Activated CD8-positive, alpha-beta memory T cell treated with anti-CD3 and anti-CD28 coated beads, Interleukin-2, amount 10 ng/mL, durations not matched to agents 7 days and 5 days (primary cell): Measurements from ENCODE around the gene BTN3A1. TPM values are rescaled to one million over a fixed set of nuclear protein-coding genes. Genes with fewer than 3 reads are reported as not detected.
"Not testable (repeated sequence)": the region's sequence is repeated elsewhere in the genome, so short reads cannot be mapped to it uniquely, and the experiment has no call there.

Experiments used
- ATAC-seq: fragments of 150-1000 bp; cut with Tn5 transposase; one replicate; pipeline ENCODE4 v1.10.0; 2021; ENCODE audit warnings: moderate library complexity
- CTCF ChIA-PET: fragments of 350-600 bp; sonication (Branson Sonifier 250); formaldehyde crosslinking; loops from one replicate; lab custom pipeline; 2021; ENCODE audit warnings: antibody characterized with exemption; lab: Charles Lee
- DNase-seq: peaks from one replicate; pipeline ENCODE4 v3.0.0-alpha.2; 2020
- H3K27ac Mint-ChIP-seq: one replicate; pipeline ENCODE4 v1.8.0; 2021; ENCODE audit warnings: mild to moderate bottlenecking, mixed read lengths
- H3K27me3 Mint-ChIP-seq: one replicate; pipeline ENCODE4 v1.8.0; 2021; ENCODE audit warnings: mixed read lengths
- H3K36me3 Mint-ChIP-seq: one replicate; pipeline ENCODE4 v1.8.0; 2021; ENCODE audit warnings: mild to moderate bottlenecking, mixed read lengths
- H3K4me1 Mint-ChIP-seq: one replicate; pipeline ENCODE4 v1.8.0; 2021; ENCODE audit warnings: mixed read lengths
- H3K4me3 Mint-ChIP-seq: one replicate; pipeline ENCODE4 v1.8.0; 2021; ENCODE audit warnings: mild to moderate bottlenecking, moderate library complexity, mixed read lengths
- H3K9me3 Mint-ChIP-seq: one replicate; pipeline ENCODE4 v1.8.0; 2022; ENCODE audit warnings: low read depth, mixed read lengths
- total RNA-seq, 2 experiments: library from RNA; stranded (reverse); gene quantifications; one replicate each; pipeline ENCODE4 v1.2.3, GENCODE V29; 2021

BTN3A1 gene
- total RNA-seq, 2 experiments from 2014 or later: 47.6 to 64.7 TPM

- Mint-ChIP-seq H3K27me3 (no peaks in the 10 kb centered on the region), H3K4me3 (no peak overlapping the region), H3K27ac (no peak overlapping the region), H3K4me1 (peaks cover 43% of the 10 kb centered on the region), H3K9me3 (no peaks in the 10 kb centered on the region), H3K36me3 (peaks cover 8% of the 10 kb centered on the region)
- CTCF ChIA-PET: interaction anchor here (1.3 to 2.2 kb wide), 4 partner anchors 12 to 31 kb away, joined by 3 to 11 read pairs (median 5); no protein-coding TSS in a partner anchor
- DNase-seq (peak; percentile 41), ATAC-seq (peak; percentile 34)
Measured at GRCh38 chr6:26363882-26364701, 38.0 kb upstream of the BTN3A1 start.

GRCh38 chr6:26365633-26365995 lies 36.5 kb upstream of the BTN3A1 start:
- CTCF ChIA-PET: no interaction called here
- Mint-ChIP-seq H3K36me3 (peaks cover 18% of the 10 kb centered on the region), H3K27me3 (no peaks in the 10 kb centered on the region), H3K4me3 (no peak overlapping the region), H3K9me3 (no peaks in the 10 kb centered on the region), H3K4me1 (peaks cover 47% of the 10 kb centered on the region), H3K27ac (no peak overlapping the region)
- ATAC-seq (no peak), DNase-seq (no peak)

GRCh38 chr6:26366504-26366903 lies 35.6 kb upstream of the BTN3A1 start:
- no peak overlapping the region for H3K4me3 Mint-ChIP-seq
- peaks cover 41% of the 10 kb centered on the region for H3K4me1 Mint-ChIP-seq
- peak overlapping the region; percentile 37 for H3K27ac Mint-ChIP-seq
- no peak for DNase-seq
- no peaks in the 10 kb centered on the region for H3K9me3 Mint-ChIP-seq
- peaks cover 22% of the 10 kb centered on the region for H3K36me3 Mint-ChIP-seq
- no peaks in the 10 kb centered on the region for H3K27me3 Mint-ChIP-seq
- ATAC-seq: no peak
- CTCF ChIA-PET: interaction anchor here (1.0 to 1.1 kb wide), 2 partner anchors 25 to 107 kb away, joined by 3 read pairs; no protein-coding TSS in a partner anchor

GRCh38 chr6:26367114-26367513 lies 35.0 kb upstream of the BTN3A1 start:
- Mint-ChIP-seq H3K4me3 (peak overlapping the region; percentile 55), H3K27me3 (no peaks in the 10 kb centered on the region), H3K4me1 (peaks cover 36% of the 10 kb centered on the region), H3K27ac (peak overlapping the region; percentile 30), H3K36me3 (peaks cover 24% of the 10 kb centered on the region), H3K9me3 (no peaks in the 10 kb centered on the region)
- DNase-seq: no peak
- ATAC-seq: no peak
- CTCF ChIA-PET: interaction anchor here (1.1 kb wide), 1 partner anchor 25 kb away, joined by 3 read pairs; no protein-coding TSS in a partner anchor

GRCh38 chr6:26371813-26372212 lies 30.3 kb upstream of the BTN3A1 start:
- DNase-seq, H3K27ac Mint-ChIP-seq, H3K4me3 Mint-ChIP-seq, ATAC-seq, H3K9me3 Mint-ChIP-seq, H3K27me3 Mint-ChIP-seq: not testable (repeated sequence)
- Mint-ChIP-seq H3K36me3 (peaks cover 46% of the 10 kb centered on the region), H3K4me1 (peaks cover 24% of the 10 kb centered on the region)
- CTCF ChIA-PET: interaction anchor here (1.9 kb wide), 1 partner anchor 30 kb away, joined by 5 read pairs; no protein-coding TSS in a partner anchor

GRCh38 chr6:26372308-26373144 lies 29.5 kb upstream of the BTN3A1 start:
- DNase-seq (no peak), ATAC-seq (no peak)
- Mint-ChIP-seq H3K27me3 (no peaks in the 10 kb centered on the region), H3K4me1 (peaks cover 24% of the 10 kb centered on the region), H3K4me3 (no peak overlapping the region), H3K36me3 (peaks cover 43% of the 10 kb centered on the region), H3K9me3 (no peaks in the 10 kb centered on the region), H3K27ac (no peak overlapping the region)
- CTCF ChIA-PET: no interaction called here

- peaks cover 33% of the 10 kb centered on the region for H3K36me3 Mint-ChIP-seq
- H3K4me1 Mint-ChIP-seq: peaks cover 19% of the 10 kb centered on the region
- no peak overlapping the region for H3K27ac Mint-ChIP-seq
- H3K4me3 Mint-ChIP-seq: no peak overlapping the region
- CTCF ChIA-PET: no interaction called here
- ATAC-seq (no peak), DNase-seq (no peak)
- no peaks in the 10 kb centered on the region for H3K9me3 Mint-ChIP-seq
- H3K27me3 Mint-ChIP-seq: no peaks in the 10 kb centered on the region
Measured at GRCh38 chr6:26375270-26375669, 26.8 kb upstream of the BTN3A1 start.

- Mint-ChIP-seq H3K36me3 (peaks cover 21% of the 10 kb centered on the region), H3K4me1 (peaks cover 26% of the 10 kb centered on the region), H3K9me3 (no peaks in the 10 kb centered on the region), H3K27me3 (no peaks in the 10 kb centered on the region), H3K4me3 (no peak overlapping the region), H3K27ac (no peak overlapping the region)
- no peak for ATAC-seq
- no peak for DNase-seq
- CTCF ChIA-PET: interaction anchor here (1.0 kb wide), 1 partner anchor 36 kb away, joined by 3 read pairs; no protein-coding TSS in a partner anchor
Measured at GRCh38 chr6:26377719-26378118, 24.4 kb upstream of the BTN3A1 start.

- DNase-seq, H3K9me3 Mint-ChIP-seq, ATAC-seq, H3K4me3 Mint-ChIP-seq, H3K27me3 Mint-ChIP-seq, H3K27ac Mint-ChIP-seq: not testable (repeated sequence)
- Mint-ChIP-seq H3K4me1 (peaks cover 26% of the 10 kb centered on the region), H3K36me3 (peaks cover 19% of the 10 kb centered on the region)
- CTCF ChIA-PET: interaction anchor here (1.0 kb wide), 1 partner anchor 37 kb away, joined by 3 read pairs; no protein-coding TSS in a partner anchor
Measured at GRCh38 chr6:26378143-26378542, 23.9 kb upstream of the BTN3A1 start.

GRCh38 chr6:26379292-26379691 lies 22.8 kb upstream of the BTN3A1 start:
- no peak overlapping the region for H3K27ac Mint-ChIP-seq
- CTCF ChIA-PET: no interaction called here
- no peaks in the 10 kb centered on the region for H3K27me3 Mint-ChIP-seq

GRCh38 chr6:26379740-26380139 lies 22.3 kb upstream of the BTN3A1 start:
- Mint-ChIP-seq H3K4me1 (peaks cover 35% of the 10 kb centered on the region), H3K36me3 (peaks cover 6% of the 10 kb centered on the region), H3K4me3 (no peak overlapping the region), H3K27me3 (no peaks in the 10 kb centered on the region), H3K27ac (no peak overlapping the region), H3K9me3 (no peaks in the 10 kb centered on the region)
- DNase-seq (no peak), ATAC-seq (no peak)
- CTCF ChIA-PET: no interaction called here

More at GRCh38 chr6:26379292-26379691, 22.8 kb upstream of the BTN3A1 start:
- H3K4me1 Mint-ChIP-seq: peaks cover 32% of the 10 kb centered on the region
- H3K36me3 Mint-ChIP-seq: peaks cover 10% of the 10 kb centered on the region
- H3K4me3 Mint-ChIP-seq: no peak overlapping the region
- DNase-seq (no peak), ATAC-seq (no peak)
- H3K9me3 Mint-ChIP-seq: no peaks in the 10 kb centered on the region

GRCh38 chr6:26380256-26380655 lies 21.8 kb upstream of the BTN3A1 start:
- ATAC-seq (no peak), DNase-seq (no peak)
- H3K4me1 Mint-ChIP-seq: peaks cover 40% of the 10 kb centered on the region
- no peaks in the 10 kb centered on the region for H3K9me3 Mint-ChIP-seq
- CTCF ChIA-PET: interaction anchor here (1.3 kb wide), 1 partner anchor 39 kb away, joined by 3 read pairs; no protein-coding TSS in a partner anchor
- H3K36me3 Mint-ChIP-seq: peaks cover 7% of the 10 kb centered on the region
- no peak overlapping the region for H3K27ac Mint-ChIP-seq
- H3K4me3 Mint-ChIP-seq: no peak overlapping the region
- no peaks in the 10 kb centered on the region for H3K27me3 Mint-ChIP-seq

- CTCF ChIA-PET: interaction anchor here (2.8 kb wide), 1 partner anchor 11 kb away, joined by 8 read pairs; no protein-coding TSS in a partner anchor
- Mint-ChIP-seq H3K36me3 (peaks cover 10% of the 10 kb centered on the region), H3K27ac (peak overlapping the region; percentile 57), H3K27me3 (no peaks in the 10 kb centered on the region), H3K4me3 (peak overlapping the region; percentile 87), H3K4me1 (peaks cover 46% of the 10 kb centered on the region), H3K9me3 (no peaks in the 10 kb centered on the region)
- no peak for DNase-seq
- no peak for ATAC-seq
Measured at GRCh38 chr6:26382121-26382520, 20.0 kb upstream of the BTN3A1 start.
